HG02943 (cell line): ENCODE measurements around the gene ATXN7L1.
A peak's percentile ranks its signal among the peaks of the same experiment; 100 is the strongest.

Experiments used
- ATAC-seq: cut with Tn5 transposase; IDR thresholded peaks from one replicate; pipeline ENCODE4 v1.9.1; 2021; ENCODE audit warnings: mild to moderate bottlenecking, low read depth, moderate library complexity; ENCODE audit not compliant: unreplicated experiment

Gene ATXN7L1, protein sequence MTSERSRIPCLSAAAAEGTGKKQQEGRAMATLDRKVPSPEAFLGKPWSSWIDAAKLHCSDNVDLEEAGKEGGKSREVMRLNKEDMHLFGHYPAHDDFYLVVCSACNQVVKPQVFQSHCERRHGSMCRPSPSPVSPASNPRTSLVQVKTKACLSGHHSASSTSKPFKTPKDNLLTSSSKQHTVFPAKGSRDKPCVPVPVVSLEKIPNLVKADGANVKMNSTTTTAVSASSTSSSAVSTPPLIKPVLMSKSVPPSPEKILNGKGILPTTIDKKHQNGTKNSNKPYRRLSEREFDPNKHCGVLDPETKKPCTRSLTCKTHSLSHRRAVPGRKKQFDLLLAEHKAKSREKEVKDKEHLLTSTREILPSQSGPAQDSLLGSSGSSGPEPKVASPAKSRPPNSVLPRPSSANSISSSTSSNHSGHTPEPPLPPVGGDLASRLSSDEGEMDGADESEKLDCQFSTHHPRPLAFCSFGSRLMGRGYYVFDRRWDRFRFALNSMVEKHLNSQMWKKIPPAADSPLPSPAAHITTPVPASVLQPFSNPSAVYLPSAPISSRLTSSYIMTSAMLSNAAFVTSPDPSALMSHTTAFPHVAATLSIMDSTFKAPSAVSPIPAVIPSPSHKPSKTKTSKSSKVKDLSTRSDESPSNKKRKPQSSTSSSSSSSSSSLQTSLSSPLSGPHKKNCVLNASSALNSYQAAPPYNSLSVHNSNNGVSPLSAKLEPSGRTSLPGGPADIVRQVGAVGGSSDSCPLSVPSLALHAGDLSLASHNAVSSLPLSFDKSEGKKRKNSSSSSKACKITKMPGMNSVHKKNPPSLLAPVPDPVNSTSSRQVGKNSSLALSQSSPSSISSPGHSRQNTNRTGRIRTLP

GRCh38 chr7:105876091-105876963, at the start of gene ATXN7L1:
ATXN7L1 (minus strand) TSS chr7:105876599; CDS start chr7:105876558, 41 bp downstream.
- ATAC-seq, result peak; percentile 69

DNA sequence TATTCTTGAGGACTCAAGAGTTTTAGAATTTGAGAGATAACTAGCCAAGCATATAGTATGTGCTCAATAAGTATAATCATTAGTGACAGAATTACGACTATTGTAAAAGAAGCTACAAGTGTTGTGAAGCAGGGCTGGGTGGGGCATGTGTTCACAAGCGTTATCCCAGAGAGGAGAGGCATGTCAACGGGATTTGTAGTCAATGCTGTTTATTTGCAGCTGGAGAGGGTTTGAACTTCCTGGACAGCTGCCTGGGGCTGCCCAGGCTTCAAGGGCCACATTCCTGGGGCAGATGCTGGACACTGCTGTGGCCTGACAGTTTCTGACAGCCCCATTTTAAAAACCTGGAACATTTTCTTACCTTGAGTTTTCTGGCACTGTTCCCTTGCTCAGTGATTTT, 49.7 kb upstream of the ATXN7L1 start:
- no peak for ATAC-seq

DNA sequence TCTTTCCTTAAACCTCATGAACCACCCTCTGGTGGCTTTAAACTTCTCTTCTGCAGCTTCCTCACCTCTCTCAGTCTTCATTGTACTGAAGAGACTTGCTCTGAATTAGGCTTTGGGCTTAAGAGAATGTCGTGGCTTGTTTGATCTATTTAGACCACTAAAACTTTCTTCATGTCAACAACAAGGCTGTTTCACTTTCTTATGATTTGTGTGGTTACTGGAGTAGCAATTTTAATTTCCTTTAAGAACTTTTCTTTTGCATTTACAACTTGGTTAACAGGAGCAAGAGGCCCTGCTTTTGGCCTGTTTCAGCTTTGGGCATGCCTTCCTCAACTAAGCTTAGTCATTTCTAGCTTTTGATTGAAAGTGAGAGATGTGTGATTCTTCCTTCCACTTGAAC, 48.5 kb upstream of the ATXN7L1 start:
- ATAC-seq, result no peak

GRCh38 chr7:105920766-105921165, 44.4 kb upstream of the ATXN7L1 start:
- no peak for ATAC-seq

GRCh38 chr7:105917659-105918058, 41.3 kb upstream of the ATXN7L1 start:
- no peak for ATAC-seq

DNA sequence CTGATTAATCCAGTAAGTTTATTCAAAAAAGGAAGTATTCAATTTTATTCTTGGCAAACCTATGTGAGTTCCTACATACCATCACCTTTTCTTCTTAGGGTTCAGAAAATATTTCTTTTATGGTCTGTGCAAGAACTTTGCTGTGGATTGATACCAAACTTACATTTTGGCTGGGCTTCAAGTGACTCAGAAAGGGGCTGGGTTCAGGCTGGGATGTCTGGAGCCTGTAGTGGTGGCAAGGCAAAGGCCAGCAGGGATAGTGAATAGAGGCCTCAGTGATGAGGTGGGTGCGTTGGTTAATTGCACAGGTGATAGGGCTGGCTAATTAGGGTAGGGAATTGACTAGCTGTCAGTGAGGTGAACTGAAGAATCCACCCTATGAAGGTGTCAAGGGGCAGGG, 40.2 kb upstream of the ATXN7L1 start:
- no peak for ATAC-seq

- ATAC-seq, result no peak
Measured at GRCh38 chr7:105913947-105914346, 37.5 kb upstream of the ATXN7L1 start.

- ATAC-seq, result no peak
Measured at GRCh38 chr7:105911961-105912575, 35.7 kb upstream of the ATXN7L1 start.

DNA sequence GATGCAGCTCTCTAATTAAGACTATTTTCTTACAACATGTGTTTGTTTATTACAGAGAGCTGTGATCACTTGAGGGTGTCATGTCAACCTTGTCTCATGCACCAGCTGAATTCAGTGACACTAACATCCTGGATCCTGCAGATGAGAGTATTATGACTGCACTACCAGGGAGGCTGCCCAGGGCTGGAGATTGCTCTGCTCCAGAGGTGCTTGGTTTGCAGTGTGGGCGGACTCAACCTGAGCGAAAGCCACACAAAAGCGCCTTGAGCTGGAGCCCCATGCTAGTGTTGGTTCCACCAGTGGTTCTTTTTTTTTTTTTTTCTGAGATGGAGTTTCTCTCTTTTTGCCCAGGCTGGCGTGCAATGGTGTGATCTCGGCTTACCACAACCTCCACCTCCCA, 33.8 kb upstream of the ATXN7L1 start:
- ATAC-seq, result no peak

DNA sequence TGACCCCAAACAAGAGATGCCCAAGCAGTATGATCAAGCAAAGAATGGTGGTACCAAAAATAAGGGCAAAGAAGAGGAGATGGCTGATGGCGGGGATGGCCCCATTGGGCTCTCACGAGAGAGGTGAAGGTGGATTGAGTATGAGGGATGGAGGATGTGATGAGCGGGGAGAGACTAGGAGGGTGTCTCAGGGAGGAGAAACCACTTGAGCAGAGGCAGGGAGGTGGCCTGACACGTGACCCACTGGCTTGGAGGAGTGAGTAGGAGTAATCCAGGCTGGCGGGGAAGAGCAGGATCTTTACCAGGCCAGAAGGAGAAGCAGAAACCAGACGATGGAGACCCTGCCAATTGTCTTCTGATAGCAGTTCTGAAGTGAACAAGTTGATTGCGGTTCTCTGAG, 33.3 kb upstream of the ATXN7L1 start:
- ATAC-seq, result no peak

DNA sequence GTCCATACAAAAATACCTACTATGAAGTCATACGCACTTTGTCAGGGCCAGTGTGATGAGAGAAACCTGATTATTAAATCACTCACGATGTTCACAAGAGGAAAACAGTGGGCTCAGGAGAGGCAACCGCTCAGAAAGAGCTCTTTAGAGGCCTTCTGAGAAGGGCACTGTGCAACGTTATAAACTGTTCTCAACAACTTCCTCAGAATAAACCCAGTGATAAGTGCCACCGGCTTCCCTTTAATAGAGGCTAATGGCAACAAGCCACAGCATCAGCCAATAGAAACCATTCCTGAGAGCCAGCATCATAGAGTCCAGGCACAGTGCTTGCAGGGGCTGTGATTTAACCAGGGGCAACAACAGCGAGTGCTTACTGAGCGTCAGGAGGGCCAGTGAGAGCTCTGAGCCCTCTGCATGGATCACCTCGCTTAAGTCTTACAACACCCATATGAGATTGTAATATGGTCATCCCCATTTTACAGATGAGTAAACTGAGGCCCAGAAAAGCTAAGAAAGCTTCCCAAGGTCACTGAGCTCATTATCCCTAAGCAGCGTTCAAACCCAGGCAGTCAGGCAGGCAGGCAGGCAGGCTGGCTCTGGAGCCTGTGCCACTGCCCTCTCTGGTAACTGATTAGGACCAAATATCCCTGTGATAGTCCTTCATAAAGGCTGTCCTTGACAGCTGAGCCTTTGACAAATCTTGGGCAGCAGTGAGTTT, 30.9 kb upstream of the ATXN7L1 start:
- no peak for ATAC-seq

- no peak for ATAC-seq
Measured at GRCh38 chr7:105906695-105907094, 30.3 kb upstream of the ATXN7L1 start.

- no peak for ATAC-seq
Measured at GRCh38 chr7:105905910-105906568, 29.6 kb upstream of the ATXN7L1 start.

DNA sequence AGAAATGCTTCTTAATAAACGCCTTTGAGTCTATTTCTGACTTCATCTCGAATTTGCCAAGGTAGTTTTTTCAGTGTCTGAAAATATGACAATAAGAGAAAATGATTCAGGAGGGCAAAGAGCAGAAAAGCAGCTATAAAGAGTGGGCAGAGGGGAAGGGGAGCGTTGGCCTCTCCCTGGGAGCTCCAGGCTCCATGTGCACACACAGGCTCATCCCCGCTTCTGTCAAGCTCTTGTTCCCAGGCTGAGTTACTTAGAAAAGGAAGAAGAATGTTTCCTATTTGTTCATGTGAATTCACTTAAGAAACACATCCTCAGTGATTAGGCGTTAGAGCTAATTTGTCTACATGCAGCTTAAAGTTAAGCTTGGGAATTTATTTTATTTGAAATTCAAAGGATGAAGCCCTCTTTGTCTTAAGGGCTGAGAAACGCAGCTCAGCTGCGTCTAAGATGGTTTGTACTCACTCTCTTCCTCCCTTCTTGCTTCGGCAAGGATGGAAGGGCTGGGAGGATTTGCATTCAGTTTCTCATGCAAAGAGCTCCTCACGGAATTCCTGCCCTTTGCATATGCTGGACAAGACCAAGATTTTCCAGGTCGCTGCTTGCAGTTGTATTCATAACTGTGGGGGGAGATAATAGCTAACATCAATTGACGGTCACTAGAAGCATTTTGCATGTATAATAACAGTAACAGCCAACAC, 29.0 kb upstream of the ATXN7L1 start:
- no peak for ATAC-seq

DNA sequence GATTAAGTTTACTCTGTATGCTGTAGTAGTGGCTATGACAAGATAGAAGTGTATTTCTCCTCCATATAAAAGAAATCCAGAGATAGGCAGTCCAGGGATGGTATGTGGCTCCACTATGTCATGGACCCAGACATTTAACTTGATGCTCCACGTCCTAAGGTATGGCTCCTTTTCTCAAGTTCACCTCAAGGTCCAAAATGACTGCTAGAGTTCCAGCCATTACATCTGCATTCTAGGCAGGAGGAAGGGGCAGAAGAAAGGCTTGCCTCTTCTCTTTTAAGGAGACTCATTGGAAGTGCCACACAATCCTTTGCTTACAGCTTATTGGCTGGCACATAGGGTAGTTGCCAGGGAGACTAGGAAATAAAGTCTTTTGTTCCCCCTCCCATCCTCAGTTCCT, 27.7 kb upstream of the ATXN7L1 start:
- no peak for ATAC-seq

GRCh38 chr7:105902325-105902911, 26.0 kb upstream of the ATXN7L1 start:
- no peak for ATAC-seq

DNA sequence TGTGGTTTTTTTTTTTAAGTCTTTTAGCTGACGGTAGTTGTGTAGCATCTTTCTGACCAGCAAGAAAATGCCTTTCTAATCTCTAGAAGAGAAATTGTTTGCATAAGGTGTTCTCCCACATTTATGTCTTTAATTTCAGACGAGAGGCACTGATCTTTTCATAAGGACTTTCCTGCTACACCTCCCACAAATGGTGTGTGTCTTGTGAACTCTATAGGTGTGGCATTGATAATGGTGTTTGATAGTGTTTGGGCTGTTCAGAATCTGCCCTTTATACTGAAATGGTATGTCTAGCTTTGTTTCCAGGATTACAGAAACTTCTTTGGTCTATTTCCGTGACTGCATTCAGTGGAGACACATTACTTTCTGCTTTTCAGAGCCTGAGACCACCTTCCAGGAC, 21.6 kb upstream of the ATXN7L1 start:
- ATAC-seq, result no peak

DNA sequence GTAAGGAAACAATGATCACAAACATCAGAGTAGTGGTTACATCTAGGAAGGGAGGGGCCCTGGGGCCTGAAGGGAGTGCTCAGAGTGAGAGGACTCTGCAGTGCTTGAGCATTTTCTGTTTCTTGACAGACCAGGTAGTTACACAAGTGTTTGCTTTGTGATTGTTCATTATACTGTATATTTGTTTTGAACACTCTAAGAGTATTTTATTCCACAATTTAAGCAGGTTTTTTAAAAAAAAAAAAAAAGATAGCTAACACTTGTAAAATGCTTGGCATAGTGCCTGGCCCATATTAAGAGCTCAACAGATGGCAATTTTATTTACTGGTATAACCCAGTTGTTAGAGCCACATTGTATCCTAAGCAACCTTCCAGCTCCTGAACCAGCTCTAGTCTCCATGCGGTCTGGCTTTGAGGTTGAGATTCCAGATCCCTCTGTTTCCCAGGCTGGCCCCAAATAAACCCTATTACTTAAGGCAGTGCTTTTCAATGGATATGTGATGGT, 20.1 kb upstream of the ATXN7L1 start:
- ATAC-seq, result no peak
